ENCODE data around the gene AGRN.

DNA sequence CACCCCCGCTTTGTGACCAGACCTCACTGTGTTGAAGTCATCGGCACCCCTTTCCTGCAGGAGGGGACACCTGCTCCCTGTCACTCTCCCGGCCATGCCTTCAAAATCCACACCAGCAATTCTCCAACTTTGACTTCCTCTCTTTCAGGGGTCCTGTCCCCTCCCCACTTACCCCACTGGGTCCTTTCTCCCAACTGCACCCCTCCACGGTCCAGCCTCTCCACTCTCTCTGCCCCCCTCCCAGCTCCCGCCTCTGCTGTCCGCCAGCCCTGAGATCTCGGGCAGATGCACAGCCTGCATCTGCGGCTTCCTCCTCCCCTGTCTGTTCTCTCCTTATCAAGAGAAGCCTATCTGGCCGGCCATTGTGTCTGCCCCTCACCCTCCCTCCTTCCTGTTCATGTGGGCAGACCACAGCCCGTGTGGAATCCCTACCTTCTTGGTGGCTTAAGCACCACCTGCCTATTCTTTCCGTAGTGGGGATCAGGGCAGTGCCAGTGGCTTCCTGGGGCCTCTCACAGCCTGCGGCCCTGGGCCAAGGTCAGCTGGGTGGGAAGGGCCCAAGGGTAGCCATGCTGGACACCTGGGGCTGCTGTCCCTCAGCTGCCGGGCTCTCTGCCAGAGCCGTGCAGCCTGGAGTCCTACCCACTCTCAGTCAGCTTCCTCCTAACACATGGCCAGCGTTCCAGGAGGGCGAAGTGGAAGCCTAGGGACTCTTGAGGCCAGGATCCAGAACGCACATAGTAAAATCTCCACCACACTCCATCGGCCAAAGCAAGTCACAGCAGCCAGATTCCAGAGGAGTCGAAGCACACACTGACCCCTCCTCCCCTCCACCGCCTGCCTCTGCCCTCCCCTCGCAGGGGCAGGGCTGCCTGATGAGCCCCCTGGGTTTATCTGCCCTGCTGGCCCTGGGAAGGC is 14.9 kb upstream of the AGRN start:
- TF ChIP-seq, protein P1, sequence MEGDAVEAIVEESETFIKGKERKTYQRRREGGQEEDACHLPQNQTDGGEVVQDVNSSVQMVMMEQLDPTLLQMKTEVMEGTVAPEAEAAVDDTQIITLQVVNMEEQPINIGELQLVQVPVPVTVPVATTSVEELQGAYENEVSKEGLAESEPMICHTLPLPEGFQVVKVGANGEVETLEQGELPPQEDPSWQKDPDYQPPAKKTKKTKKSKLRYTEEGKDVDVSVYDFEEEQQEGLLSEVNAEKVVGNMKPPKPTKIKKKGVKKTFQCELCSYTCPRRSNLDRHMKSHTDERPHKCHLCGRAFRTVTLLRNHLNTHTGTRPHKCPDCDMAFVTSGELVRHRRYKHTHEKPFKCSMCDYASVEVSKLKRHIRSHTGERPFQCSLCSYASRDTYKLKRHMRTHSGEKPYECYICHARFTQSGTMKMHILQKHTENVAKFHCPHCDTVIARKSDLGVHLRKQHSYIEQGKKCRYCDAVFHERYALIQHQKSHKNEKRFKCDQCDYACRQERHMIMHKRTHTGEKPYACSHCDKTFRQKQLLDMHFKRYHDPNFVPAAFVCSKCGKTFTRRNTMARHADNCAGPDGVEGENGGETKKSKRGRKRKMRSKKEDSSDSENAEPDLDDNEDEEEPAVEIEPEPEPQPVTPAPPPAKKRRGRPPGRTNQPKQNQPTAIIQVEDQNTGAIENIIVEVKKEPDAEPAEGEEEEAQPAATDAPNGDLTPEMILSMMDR (IDR thresholded peaks at IDR 0.05; ENCODE audit: low read length), result no peak
- no peak for TF ChIP-seq EZH2 (optimal IDR thresholded peaks at IDR 0.05; ENCODE audit: low read depth, low read length)

Data from MM.1S (cell line).